GM21529 (cell line): Measurements from ENCODE around the gene TAS2R41.

Experiments used
- ATAC-seq: cut with Tn5 transposase; IDR thresholded peaks from one replicate; pipeline ENCODE4 v1.9.1; 2021; ENCODE audit not compliant: unreplicated experiment

The TAS2R41 gene, protein sequence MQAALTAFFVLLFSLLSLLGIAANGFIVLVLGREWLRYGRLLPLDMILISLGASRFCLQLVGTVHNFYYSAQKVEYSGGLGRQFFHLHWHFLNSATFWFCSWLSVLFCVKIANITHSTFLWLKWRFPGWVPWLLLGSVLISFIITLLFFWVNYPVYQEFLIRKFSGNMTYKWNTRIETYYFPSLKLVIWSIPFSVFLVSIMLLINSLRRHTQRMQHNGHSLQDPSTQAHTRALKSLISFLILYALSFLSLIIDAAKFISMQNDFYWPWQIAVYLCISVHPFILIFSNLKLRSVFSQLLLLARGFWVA

DNA sequence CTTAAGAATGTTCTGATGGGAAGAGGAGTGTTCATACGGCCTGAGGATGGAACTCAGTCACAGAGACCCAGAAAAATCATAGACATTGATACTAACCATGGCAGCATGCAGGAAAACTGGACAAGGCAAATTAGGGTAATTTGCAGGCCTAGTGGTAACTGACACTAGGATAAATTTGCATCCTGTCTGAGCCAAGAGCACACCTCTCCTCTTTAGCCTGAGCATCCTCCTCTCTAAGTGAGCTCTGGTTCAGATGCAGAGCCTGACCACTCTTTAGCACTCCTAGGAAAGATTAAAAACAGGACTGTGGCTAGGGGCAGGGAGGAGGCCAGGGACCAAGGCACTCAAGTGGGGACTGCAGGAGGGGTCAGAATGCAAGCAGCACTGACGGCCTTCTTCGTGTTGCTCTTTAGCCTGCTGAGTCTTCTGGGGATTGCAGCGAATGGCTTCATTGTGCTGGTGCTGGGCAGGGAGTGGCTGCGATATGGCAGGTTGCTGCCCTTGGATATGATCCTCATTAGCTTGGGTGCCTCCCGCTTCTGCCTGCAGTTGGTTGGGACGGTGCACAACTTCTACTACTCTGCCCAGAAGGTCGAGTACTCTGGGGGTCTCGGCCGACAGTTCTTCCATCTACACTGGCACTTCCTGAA lies at the start of gene TAS2R41:
Gene TAS2R41 (plus strand): TSS at position 373 of the 650 bp plus-strand sequence. CDS start 0 bp downstream, at position 373.
- ATAC-seq: no peak

DNA sequence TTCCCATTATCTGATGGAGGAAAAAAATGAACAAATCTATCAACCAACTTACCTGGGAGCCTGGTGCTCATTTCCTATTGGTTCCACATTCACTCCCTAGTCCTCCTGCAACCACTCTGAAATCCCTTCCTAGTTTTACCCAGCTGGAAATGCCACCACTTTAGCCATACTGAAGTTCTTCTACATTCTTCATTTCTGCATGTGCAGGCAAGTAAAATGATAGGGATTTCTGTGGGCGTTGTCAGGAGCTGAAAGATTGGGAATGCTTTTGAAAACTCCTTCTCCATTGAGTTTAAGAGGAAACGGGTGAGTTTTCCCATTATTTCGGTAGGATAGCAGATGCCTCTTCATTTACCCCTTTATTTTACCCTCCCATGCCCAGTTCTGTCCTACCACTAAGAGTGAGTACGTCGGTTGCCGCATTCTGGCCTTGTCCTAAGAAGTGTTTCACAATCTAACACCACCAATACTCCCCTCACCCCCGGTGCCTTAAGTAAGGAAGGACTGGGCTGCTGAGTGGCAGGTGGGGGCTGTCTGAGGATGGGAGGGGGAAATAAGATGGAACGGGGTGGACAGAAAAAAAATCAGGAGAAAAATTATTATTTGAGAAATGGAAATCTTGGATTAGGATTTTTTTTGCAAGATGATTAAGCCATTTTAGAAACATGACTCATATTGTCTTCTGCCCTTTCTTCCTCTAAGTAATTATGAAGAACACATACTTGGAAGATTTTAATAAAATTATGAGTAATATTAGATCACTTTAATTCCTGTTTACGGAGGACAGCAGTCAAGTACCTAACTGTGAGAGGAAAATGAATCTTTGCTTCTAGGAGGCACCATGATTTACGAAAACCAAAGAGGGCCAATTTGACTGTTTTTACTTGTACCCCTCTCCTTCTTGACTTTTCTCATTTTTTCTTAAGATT lies 47.6 kb upstream of the TAS2R41 start:
- ATAC-seq: no peak

DNA sequence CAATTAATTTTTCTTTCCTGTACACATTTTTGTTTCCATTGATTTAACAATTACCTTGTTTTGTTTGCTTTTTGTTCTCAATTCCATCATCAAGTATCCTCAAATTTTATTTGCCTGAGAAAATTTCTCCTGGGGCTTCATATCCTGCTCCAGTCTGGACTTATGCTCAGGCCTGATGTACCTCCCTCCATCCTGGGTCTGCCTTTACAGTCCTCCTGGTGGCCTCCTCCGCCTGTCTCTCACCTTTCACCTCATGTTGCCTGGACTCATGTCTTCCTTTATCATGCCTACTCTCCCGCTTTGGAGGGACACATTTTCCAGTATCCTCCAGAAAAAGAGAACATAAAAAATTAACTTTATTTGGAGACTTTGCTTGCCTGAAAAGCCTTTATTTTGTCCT lies 46.6 kb upstream of the TAS2R41 start:
- no peak for ATAC-seq

DNA sequence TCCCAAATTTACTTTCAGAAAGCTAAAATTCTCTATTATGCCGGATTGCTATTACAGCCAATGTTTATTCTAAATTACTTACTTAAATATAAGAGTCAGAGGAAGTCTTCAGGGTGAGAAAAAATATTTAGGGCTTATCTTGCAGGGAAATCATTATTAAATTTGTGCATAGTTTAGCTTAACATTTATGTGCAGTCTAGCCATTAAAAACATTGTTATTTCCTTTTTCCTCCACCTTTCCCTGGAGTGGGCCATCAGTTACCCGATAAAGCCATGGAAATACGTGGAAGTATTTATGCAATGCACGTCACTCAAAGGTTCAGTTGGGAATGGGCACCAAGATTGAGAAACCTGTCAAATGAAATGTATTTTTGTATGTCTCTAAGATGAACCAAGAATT lies 43.9 kb upstream of the TAS2R41 start:
- ATAC-seq: no peak

DNA sequence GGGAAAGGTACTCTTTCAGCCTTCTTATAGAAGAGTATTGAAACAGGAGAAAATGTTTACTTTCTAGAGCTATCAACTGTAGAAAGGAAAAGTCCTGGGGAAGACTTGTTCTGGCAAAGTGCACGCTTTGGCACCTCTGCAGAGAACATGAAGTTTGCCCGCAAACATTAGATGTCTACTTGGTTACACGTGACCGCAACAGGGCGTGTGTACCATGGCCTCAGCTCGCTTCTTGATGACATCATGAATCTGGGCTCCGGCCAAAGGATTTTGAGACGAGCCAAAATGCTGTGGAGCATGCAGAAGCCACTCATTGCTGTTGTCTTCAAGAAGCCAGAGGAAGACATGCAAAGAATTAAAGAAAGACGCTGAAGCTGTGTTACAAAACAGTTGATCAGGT lies 43.0 kb upstream of the TAS2R41 start:
- ATAC-seq: no peak

DNA sequence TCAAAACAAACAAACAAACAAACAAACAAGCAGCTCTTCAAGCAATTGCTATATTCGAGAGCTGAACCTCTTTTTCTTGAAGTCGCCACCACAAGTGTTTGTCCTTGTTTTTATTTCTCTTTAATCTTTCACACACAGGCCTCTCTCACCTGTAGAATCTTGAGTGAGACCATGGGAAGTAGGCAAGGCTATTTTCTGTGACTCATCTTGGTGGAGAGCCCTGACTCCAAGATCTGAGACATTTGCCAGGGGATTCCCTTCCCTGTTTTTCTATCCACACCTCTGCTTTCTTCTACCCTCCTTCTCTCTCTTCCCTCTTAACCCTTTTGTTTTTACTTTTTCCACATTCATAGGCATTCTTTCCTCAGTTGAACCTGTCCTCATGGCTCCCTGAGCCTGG lies 42.4 kb upstream of the TAS2R41 start:
- ATAC-seq: no peak

DNA sequence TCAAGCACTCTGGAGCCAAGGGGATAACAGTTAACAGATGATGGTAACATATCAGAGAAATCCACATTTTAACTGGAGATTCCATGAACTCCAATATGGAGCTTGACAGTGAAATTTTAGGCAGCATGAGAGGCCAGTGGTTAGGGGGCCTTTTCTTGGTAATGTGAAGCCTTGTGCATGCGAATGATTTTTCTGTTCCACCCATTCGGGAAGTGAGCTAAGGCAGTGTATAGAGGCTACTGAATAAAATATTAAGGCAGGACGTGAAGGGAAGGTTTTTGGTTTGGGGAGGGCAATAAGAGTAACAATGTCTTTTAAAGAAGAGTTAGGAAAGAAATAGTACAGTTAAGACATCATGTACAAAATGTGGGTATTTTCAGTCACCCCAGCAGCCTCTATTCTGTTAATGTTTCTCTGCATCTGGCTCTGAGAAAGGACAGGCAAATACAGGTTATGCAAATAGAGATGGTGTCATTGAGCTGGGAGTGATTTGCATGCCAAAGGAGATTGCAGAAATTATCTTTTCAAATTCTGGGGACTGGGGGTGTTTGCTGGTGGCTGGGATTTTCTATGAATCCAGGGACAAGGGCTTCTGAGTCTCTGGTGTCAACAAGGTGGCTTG lies 41.2 kb upstream of the TAS2R41 start:
- peak; percentile 78 for ATAC-seq

DNA sequence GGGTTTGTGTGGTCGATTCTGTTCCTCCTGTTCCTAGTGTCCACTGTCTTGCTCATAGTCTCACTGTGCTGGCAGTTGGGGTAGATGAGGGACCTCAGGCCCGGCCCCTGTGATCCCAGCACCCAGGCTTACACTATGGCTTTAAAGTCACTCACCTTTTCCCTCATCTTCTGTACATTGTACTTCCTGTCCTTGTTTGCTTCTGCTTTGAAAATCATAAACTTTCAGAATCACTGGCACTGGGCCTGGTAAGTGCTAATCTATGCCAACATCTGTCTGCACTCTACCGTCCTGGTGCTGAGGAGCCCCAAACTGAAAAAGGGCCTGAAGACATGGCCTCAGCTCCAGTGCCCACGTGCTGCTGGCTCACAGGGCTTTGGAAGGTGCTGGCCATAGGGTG lies 40.1 kb upstream of the TAS2R41 start:
- peak; percentile 49 for ATAC-seq

DNA sequence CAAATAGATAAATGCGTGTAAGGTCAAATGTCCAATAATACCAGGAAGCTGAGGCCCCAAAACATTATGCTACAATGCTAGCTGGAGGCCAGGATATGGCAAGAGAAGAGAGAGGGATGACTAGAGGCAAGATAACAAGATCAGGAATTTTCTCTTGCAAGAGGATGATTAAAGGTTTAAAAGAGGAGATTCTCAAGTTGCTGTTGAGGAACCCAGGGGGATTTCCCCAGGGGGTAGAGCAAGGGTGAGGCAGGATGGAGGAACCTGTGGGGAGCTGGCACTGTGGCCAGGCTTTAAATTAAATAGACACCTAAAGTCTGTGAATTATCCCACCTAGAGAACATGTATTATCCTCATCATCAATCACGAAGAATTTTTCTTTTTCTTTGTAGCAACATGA lies 37.8 kb upstream of the TAS2R41 start:
- no peak for ATAC-seq

DNA sequence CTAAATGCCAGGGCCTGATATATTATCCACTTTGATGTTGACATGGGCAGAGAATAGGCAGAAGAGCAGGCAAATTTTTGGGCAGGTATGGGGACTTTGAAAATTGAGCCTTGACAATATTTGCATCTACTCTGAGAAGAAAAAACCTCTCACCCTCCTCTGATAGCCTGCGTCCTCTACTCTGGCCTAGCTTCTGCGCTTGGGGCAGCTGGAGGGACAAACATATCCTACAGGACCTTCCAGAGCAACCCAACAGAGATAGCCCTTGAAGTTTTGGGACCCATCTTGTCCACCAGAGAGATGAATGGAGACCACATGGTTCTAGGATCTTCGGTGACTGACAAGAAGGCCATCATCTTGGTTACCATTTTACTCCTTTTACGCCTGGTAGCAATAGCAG lies 34.5 kb upstream of the TAS2R41 start, which contains the start of gene TAS2R60:
Gene TAS2R60 (plus strand): TSS at position 301 of the 400 bp plus-strand sequence. CDS start 0 bp downstream, at position 301.
- ATAC-seq: no peak

DNA sequence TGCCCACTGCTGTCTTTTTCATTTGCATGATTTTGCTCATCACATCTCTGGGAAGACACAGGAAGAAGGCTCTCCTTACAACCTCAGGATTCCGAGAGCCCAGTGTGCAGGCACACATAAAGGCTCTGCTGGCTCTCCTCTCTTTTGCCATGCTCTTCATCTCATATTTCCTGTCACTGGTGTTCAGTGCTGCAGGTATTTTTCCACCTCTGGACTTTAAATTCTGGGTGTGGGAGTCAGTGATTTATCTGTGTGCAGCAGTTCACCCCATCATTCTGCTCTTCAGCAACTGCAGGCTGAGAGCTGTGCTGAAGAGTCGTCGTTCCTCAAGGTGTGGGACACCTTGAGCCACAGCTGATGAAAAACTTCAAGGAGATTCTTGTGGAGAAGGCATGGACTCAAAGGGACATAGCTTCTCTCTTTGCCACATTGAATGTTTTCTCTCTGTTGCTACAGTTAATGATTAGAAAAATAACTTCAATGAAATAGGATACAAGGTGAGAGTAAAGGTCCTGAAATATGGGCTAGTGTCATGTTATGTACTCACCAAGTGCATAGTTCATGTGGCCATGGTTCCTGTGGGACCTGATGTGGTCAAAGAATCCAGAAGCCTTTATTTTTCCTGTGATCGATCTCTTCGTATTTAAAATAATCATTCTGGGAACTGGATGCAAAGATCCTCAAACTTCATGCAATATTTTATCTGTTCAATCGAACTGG lies 33.5 kb upstream of the TAS2R41 start:
- ATAC-seq: no peak

DNA sequence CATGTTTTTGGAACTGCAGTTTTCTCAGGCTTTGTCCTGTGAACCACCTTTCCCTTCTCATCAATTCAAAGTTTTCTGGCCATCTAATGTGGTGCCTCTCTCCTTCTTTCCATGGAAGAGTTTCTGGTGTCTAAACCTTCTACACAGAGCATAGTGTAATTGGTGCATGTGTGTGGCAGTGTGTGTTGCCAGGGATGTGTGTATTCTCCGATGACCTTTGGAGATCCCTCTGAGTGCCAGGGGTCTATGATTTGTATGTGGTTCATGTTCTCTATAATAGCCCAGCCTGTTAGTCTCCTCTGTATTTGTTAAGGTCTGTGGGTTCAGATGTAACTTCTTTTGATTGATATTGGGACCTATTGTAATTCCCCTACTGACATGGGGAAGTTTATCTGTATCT lies 32.9 kb upstream of the TAS2R41 start:
- ATAC-seq: no peak

DNA sequence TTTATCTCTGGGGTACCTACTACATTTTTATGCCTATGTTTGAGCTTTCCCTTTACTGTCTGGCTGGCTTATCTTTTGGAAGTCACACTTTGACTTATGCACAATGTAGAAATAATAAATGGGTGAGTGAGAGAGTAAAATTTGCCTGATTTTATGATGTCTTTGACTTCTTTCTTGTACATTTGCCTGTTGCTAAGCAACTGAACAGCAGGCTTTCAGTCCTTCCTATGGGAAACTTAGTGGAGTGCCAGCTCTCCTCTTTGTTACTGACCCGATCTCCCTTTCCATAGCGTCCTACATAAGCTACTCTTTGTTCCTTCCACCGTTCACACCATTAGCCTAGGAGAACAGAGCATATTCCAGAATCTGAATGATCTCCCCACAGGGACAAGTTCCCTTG lies 30.2 kb upstream of the TAS2R41 start:
- no peak for ATAC-seq

DNA sequence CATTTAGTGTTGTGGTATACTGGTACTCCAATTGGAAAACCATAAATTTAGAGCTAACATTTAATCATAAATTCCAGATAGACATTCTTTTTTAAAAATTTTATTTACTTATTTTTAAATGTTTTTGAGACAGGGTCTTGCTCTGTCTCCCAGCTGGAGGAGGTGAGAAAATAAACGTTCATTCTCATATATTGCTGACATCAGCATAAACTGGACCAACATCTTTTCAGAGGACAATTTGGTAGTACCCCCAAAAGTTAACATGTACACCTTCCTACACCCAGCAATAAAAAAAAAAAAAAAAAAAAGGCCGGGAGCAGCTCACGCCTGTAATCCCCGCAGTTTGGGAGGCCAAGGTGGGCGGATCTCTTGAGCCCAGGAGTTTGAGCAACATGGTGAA lies 29.2 kb upstream of the TAS2R41 start:
- no peak for ATAC-seq

DNA sequence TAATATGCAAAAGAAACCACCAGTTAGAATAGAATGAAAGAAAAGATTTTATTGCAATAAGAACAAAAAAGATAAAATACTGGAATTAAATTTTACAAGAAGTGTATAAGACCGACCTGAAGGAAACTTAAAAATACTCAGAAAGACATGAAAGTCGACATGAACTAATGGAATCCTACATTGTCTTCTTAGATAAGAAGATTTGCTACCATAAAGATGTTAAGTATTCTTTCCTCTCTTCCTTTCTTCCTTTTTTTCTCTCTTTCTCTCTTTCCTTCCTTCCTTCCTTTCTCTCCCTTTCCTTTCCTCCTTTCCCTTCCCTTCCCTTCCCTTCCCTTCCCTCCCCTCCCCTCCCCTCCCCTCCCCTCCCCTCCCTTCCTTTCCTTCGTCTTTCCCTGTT lies 27.9 kb upstream of the TAS2R41 start:
- ATAC-seq: no peak

DNA sequence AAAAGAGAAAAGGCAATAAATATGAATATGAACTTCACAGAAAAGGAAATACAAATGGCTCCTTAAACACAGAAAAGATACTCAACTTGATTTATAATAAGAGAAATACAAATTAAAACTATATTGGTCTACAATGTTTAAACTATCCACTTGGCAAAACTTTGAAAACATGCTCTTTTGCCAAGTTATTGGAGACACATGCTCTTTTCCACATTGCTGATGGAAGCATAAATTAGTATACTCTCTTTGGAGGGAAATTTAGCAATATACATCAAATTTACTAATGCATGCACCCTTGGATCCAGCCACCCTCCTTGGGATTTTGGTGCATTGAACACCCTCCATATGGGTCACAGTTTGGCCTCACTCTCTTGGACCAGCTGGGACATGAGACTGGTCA lies 26.6 kb upstream of the TAS2R41 start:
- no peak for ATAC-seq

DNA sequence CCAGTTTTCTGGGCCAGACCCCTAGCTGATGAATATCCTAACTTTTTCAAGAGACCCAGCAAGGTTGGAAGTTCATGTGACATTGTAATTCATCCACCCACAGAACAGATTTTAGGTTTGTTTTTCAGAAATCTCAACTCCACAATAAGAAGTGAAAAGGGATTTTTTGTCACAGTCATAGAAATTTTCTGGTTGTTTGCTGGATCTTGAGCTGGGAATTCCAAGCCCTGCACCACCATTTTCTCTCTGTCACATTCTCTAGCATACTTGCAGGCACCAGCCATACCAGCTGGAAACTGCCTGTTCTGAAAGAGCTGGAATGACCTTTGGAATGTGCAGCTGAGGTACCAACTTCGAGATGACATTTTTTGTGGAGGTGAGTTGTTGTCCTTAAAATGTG lies 25.9 kb upstream of the TAS2R41 start:
- no peak for ATAC-seq

DNA sequence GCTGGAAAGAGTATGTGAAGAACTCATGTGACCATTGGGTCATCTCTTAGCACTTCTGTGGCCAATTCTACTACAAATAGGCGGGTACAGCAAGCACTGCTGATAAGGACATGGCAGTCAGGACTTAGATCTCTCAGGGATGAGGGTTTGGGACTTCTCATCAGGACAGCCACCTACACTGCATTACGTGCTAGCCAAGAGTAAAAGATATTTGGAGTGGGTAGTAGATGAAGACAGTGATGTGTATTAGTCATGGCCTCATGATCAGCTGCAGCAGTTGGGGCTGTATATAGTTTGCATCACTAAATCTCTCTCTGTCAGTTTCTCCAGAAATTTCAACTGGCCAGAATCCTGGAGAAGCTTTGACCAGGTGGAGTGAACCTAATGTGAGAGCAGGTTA lies 25.2 kb upstream of the TAS2R41 start:
- no peak for ATAC-seq

DNA sequence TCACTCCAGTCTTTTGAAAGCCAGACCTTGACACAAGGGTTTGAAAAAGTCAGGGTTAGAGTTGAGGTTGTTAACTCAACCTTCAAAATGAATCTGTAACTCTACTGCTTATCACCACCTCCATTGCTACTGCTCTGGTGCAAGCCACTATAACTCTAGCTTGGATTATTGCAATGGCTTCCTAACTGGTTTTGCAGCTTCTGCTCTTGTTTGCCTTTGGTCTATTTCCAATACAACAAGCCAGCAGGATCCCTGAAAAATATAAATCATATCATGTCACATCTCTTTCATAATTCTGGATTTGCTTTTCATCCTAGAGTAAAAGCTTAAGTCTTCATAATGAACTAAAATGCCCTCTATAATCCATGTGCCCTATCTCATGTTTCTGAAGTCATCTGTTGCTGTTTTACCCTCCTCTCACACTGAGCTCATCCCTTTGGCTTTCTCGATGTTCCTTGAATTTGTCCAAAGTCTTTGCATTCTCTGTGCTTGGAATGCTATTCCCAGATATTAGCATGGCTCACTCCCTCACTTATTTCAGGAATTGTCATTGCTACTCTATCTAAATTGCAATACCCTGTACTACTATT lies 23.5 kb upstream of the TAS2R41 start:
- ATAC-seq: no peak

DNA sequence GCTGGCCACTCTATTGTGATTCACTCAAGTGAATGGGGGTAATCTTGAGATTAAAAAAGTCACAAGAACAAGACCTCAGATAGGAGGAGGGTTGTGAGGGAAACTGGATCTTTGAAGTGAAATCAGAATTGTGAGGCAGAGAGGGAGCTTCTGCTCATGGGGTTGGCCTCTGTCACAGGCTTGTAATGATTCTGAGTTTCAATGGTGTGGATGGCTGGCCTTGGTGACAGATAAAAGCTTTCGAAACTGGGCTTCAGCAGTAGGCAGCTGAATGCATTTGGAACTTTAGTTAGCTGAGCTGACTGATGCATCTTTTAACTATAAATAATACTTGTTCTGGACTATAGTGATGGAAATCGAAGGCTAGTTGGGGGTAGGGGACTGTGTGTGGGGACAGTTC lies 22.2 kb upstream of the TAS2R41 start:
- ATAC-seq: no peak
